LNCaP clone FGC (cell line): ENCODE measurements around the gene PDE6B.

Experiments used
- DNase-seq: peaks from one replicate; pipeline ENCODE4 v3.0.0-alpha.2; 2011; ENCODE audit warnings: low read depth
- H3K4me3 ChIP-seq: 2 replicates; pipeline ENCODE4 v1.5.1; 2011; ENCODE audit warnings: mild to moderate bottlenecking, low read depth, low read length, control low read depth
- CTCF ChIP-seq: IDR thresholded peaks from 2 replicates; pipeline ENCODE4 v1.5.1; 2012; ENCODE audit warnings: mild to moderate bottlenecking; ENCODE audit not compliant: control insufficient read depth, insufficient read depth; ENCODE audit errors: extremely low read depth

The PDE6B gene

GRCh38 chr4:610411-611261 is 14.7 kb upstream of the PDE6B start:
- DNase-seq: peak; percentile 28
- TF ChIP-seq CTCF: no peak
- no peak overlapping the region for H3K4me3 ChIP-seq

GRCh38 chr4:612052-612748 is 13.2 kb upstream of the PDE6B start:
- H3K4me3 ChIP-seq: no peak overlapping the region
- no peak for TF ChIP-seq CTCF
- DNase-seq: no peak

GRCh38 chr4:612749-613125 is 12.6 kb upstream of the PDE6B start:
- no peak for TF ChIP-seq CTCF
- DNase-seq: no peak
- no peak overlapping the region for H3K4me3 ChIP-seq

GRCh38 chr4:613126-613525 is 12.2 kb upstream of the PDE6B start:
- TF ChIP-seq CTCF: no peak
- H3K4me3 ChIP-seq: no peak overlapping the region
- no peak for DNase-seq

GRCh38 chr4:616091-616490 is 9.3 kb upstream of the PDE6B start:
- H3K4me3 ChIP-seq: no peak overlapping the region
- no peak for TF ChIP-seq CTCF
- no peak for DNase-seq

GRCh38 chr4:616911-617643 is 8.3 kb upstream of the PDE6B start:
- H3K4me3 ChIP-seq: no peak overlapping the region
- DNase-seq: no peak
- no peak for TF ChIP-seq CTCF
